ENCODE data around the gene THG1L.

DNA sequence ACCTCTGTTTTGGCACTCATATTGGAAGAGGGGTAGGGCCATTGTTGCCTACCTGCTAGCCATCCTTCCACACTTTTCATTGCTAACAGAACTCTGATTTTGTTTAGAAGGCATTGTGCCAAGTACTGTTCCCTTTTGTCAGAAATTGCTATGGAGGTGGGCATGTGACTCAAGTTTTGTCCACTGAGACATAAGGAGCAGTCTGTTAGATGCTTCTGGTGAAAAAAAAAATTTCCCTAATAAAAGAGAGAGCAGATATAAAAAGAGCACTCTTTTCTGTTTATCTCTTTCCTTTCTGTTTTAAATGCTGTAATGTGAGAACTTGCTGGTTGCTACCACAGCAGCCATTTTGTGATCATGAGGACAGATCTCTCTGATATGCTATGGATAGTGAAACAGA, 21.9 kb upstream of the THG1L start:
- TF ChIP-seq, protein P1, sequence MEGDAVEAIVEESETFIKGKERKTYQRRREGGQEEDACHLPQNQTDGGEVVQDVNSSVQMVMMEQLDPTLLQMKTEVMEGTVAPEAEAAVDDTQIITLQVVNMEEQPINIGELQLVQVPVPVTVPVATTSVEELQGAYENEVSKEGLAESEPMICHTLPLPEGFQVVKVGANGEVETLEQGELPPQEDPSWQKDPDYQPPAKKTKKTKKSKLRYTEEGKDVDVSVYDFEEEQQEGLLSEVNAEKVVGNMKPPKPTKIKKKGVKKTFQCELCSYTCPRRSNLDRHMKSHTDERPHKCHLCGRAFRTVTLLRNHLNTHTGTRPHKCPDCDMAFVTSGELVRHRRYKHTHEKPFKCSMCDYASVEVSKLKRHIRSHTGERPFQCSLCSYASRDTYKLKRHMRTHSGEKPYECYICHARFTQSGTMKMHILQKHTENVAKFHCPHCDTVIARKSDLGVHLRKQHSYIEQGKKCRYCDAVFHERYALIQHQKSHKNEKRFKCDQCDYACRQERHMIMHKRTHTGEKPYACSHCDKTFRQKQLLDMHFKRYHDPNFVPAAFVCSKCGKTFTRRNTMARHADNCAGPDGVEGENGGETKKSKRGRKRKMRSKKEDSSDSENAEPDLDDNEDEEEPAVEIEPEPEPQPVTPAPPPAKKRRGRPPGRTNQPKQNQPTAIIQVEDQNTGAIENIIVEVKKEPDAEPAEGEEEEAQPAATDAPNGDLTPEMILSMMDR (IDR thresholded peaks at IDR 0.05): no peak
- no peak for TF ChIP-seq EP300 (IDR thresholded peaks at IDR 0.05; ENCODE audit: low read depth)

Data from transverse colon (tissue), 3 donors.